Ishikawa (cell line): ENCODE data around the gene NPAS1.

Source experiments
- CEBPB ChIP-seq: IDR thresholded peaks from 2 replicates; pipeline ENCODE4 v1.6.1; 2012
- CREB1 ChIP-seq: IDR thresholded peaks from 2 replicates; pipeline ENCODE4 v1.6.1; 2012; ENCODE audit warnings: low read depth
- EGR1 ChIP-seq: IDR thresholded peaks from 2 replicates; pipeline ENCODE4 v1.6.1; 2012
- EP300 ChIP-seq: IDR thresholded peaks from 2 replicates; pipeline ENCODE4 v1.6.1; 2012; ENCODE audit warnings: borderline replicate concordance
- FOXM1 ChIP-seq: IDR thresholded peaks from 2 replicates; pipeline ENCODE4 v1.6.1; 2012; ENCODE audit warnings: low read depth, borderline replicate concordance
- MAX ChIP-seq: IDR thresholded peaks from 2 replicates; pipeline ENCODE4 v1.6.1; 2012
- NFIC ChIP-seq: IDR thresholded peaks from 2 replicates; pipeline ENCODE4 v1.6.1; 2012
- RAD21 ChIP-seq: IDR thresholded peaks from 2 replicates; pipeline ENCODE4 v1.6.1; 2012; ENCODE audit warnings: low read depth
- REST ChIP-seq: IDR thresholded peaks from 2 replicates; pipeline ENCODE4 v1.6.1; 2012; ENCODE audit warnings: low read depth, mild to moderate bottlenecking
- TAF1 ChIP-seq: IDR thresholded peaks from 2 replicates; pipeline ENCODE4 v1.6.1; 2012; ENCODE audit warnings: low read depth, mild to moderate bottlenecking
- TCF12 ChIP-seq: IDR thresholded peaks from 2 replicates; pipeline ENCODE4 v1.6.1; 2012; ENCODE audit warnings: low read depth
- TEAD4 ChIP-seq: IDR thresholded peaks from 2 replicates; pipeline ENCODE4 v1.6.1; 2012
- USF1 ChIP-seq: IDR thresholded peaks from 2 replicates; pipeline ENCODE4 v1.6.1; 2012
- YY1 ChIP-seq: IDR thresholded peaks from 2 replicates; pipeline ENCODE4 v1.6.1; 2012; ENCODE audit warnings: low read depth
- ZBTB7A ChIP-seq: IDR thresholded peaks from 2 replicates; pipeline ENCODE4 v1.6.1; 2012; ENCODE audit warnings: low read depth

The NPAS1 gene

GRCh38 chr19:47073574-47073973 is 53.9 kb downstream of the NPAS1 start:
- no peak for TF ChIP-seq EP300
- TF ChIP-seq YY1, result no peak
- peak; percentile 54 for TF ChIP-seq REST

- TF ChIP-seq FOXM1 (no peak), TCF12 (no peak)
These were observed 55.0 kb downstream of the NPAS1 start for GRCh38 chr19:47074621-47075020.

GRCh38 chr19:47075179-47075810 is 55.7 kb downstream of the NPAS1 start:
- TF ChIP-seq YY1, result no peak

- no peak for TF ChIP-seq YY1
- no peak for TF ChIP-seq TAF1
- no peak for TF ChIP-seq EGR1
- no peak for TF ChIP-seq CREB1
- TF ChIP-seq RAD21, result no peak
- TF ChIP-seq REST, result no peak
- no peak for TF ChIP-seq USF1
- TF ChIP-seq ZBTB7A, result no peak
- TF ChIP-seq TEAD4, result no peak
- TF ChIP-seq CEBPB, result no peak
- TF ChIP-seq FOXM1, result no peak
- no peak for TF ChIP-seq EP300
These were observed 56.3 kb downstream of the NPAS1 start for GRCh38 chr19:47075941-47076340.

- TF ChIP-seq NFIC (no peak), MAX (no peak), TAF1 (no peak), ZBTB7A (no peak), TCF12 (no peak), CREB1 (no peak), CEBPB (no peak), EP300 (no peak)
These were observed 61.5 kb downstream of the NPAS1 start for GRCh38 chr19:47081095-47081494.

GRCh38 chr19:47082493-47082892 is 62.9 kb downstream of the NPAS1 start:
- TF ChIP-seq ZBTB7A (no peak), TAF1 (no peak), CREB1 (no peak), EP300 (no peak), RAD21 (no peak)

- TF ChIP-seq NFIC, result no peak
- TF ChIP-seq YY1, result no peak
- no peak for TF ChIP-seq CREB1
- TF ChIP-seq TEAD4, result no peak
- TF ChIP-seq RAD21, result no peak
- TF ChIP-seq EP300, result no peak
These were observed 65.3 kb downstream of the NPAS1 start for GRCh38 chr19:47084879-47085439.

GRCh38 chr19:47086280-47086679 is 66.6 kb downstream of the NPAS1 start:
- TF ChIP-seq TCF12, result no peak
- no peak for TF ChIP-seq NFIC
- no peak for TF ChIP-seq TAF1
- no peak for TF ChIP-seq USF1
- TF ChIP-seq EGR1, result no peak
- no peak for TF ChIP-seq RAD21
- no peak for TF ChIP-seq YY1
- no peak for TF ChIP-seq REST
- TF ChIP-seq CEBPB, result no peak
- no peak for TF ChIP-seq ZBTB7A
- TF ChIP-seq CREB1, result no peak
- TF ChIP-seq FOXM1, result no peak
- no peak for TF ChIP-seq EP300
- no peak for TF ChIP-seq MAX
- TF ChIP-seq TEAD4, result no peak
